WTC11 (cell line): Measurements from ENCODE around the gene PREX1. TPM values are rescaled to one million over a fixed set of nuclear protein-coding genes. Genes with fewer than 3 reads are reported as not detected.

Experiments used
- ATAC-seq: fragments of 200-7000 bp; cut with Tn5 transposase; 2 replicates; pipeline ENCODE4 v1.10.0; 2021; ENCODE audit warnings: mild to moderate bottlenecking, moderate library complexity
- CTCF ChIA-PET: fragments of 300-600 bp; sonication (Branson Sonifier 250); formaldehyde crosslinking; loops from one replicate; lab custom pipeline; 2021; ENCODE audit warnings: antibody characterized with exemption; lab: Charles Lee
- POLR2A ChIA-PET: fragments of 350-600 bp; sonication (Branson Sonifier 250); formaldehyde crosslinking; loops from one replicate; lab custom pipeline; 2021; ENCODE audit warnings: antibody characterized with exemption; lab: Charles Lee
- DNase-seq: peaks from one replicate; pipeline ENCODE4 v3.0.0; 2021; ENCODE audit warnings: low spot score
- H3K27ac Mint-ChIP-seq: 2 replicates; pipeline ENCODE4 v1.8.0; 2021; ENCODE audit warnings: mixed read lengths
- H3K27me3 Mint-ChIP-seq: 2 replicates; pipeline ENCODE4 v1.8.0; 2021; ENCODE audit warnings: low read depth, mild to moderate bottlenecking, moderate library complexity, mixed read lengths
- H3K36me3 Mint-ChIP-seq: 2 replicates; pipeline ENCODE4 v1.8.0; 2021; ENCODE audit warnings: mixed read lengths
- H3K4me1 Mint-ChIP-seq: 2 replicates; pipeline ENCODE4 v1.8.0; 2022; ENCODE audit warnings: mixed read lengths
- H3K4me3 Mint-ChIP-seq: 2 replicates; pipeline ENCODE4 v1.8.0; 2021; ENCODE audit warnings: mild to moderate bottlenecking, moderate library complexity, mixed read lengths
- H3K9me3 Mint-ChIP-seq: 2 replicates; pipeline ENCODE4 v1.8.0; 2021; ENCODE audit warnings: mixed read lengths
- MYBL2 ChIP-seq: sonication (generic); formaldehyde crosslinking; IDR thresholded peaks from 2 replicates; pipeline ENCODE4 v1.8.1; 2023; ENCODE audit warnings: mild to moderate bottlenecking, moderate library complexity, missing genetic modification reagents
- NFATC4 ChIP-seq: fragments of 250-450 bp; sonication (Bioruptor Pico); IDR thresholded peaks from 2 replicates; pipeline ENCODE4 v1.9.0; 2021; ENCODE audit warnings: mild to moderate bottlenecking
- PRRX2 ChIP-seq: fragments of 250-450 bp; sonication (Bioruptor Pico); IDR thresholded peaks from 2 replicates; pipeline ENCODE4 v1.8.0; 2021; ENCODE audit warnings: mild to moderate bottlenecking
- RELA ChIP-seq: sonication (generic); formaldehyde crosslinking; IDR thresholded peaks from 2 replicates; pipeline ENCODE4 v1.8.1; 2022; ENCODE audit warnings: missing genetic modification reagents, mild to moderate bottlenecking, borderline replicate concordance
- TEAD1 ChIP-seq: sonication (generic); formaldehyde crosslinking; IDR thresholded peaks from 2 replicates; pipeline ENCODE4 v1.8.0; 2022; ENCODE audit warnings: mild to moderate bottlenecking, missing genetic modification reagents
- TP53 ChIP-seq: sonication (generic); formaldehyde crosslinking; IDR thresholded peaks from 2 replicates; pipeline ENCODE4 v1.8.1; 2023; ENCODE audit warnings: mild to moderate bottlenecking, missing genetic modification reagents
- ZNF138 ChIP-seq: sonication (generic); formaldehyde crosslinking; conservative IDR thresholded peaks from 2 replicates; pipeline ENCODE4 v1.8.1; 2022; ENCODE audit warnings: mild to moderate bottlenecking, moderate library complexity, missing genetic modification reagents
- ZNF671 ChIP-seq: fragments of 250-450 bp; sonication (Bioruptor Pico); IDR thresholded peaks from 2 replicates; pipeline ENCODE4 v1.8.0; 2021; ENCODE audit warnings: mild to moderate bottlenecking
- total RNA-seq: library from RNA; stranded (reverse); gene quantifications from 3 replicates; pipeline ENCODE4 v1.2.3, GENCODE V29; 2021
- TF ChIP-seq, protein P1 (sequence below): sonication (generic); formaldehyde crosslinking; IDR thresholded peaks from 2 replicates; pipeline ENCODE4 v1.8.0; 2022; ENCODE audit warnings: mild to moderate bottlenecking, missing genetic modification reagents
- TF ChIP-seq, protein P2 (sequence below): fragments of 250-450 bp; sonication (Bioruptor Pico); IDR thresholded peaks from 2 replicates; pipeline ENCODE4 v1.9.0; 2021; ENCODE audit warnings: mild to moderate bottlenecking, borderline replicate concordance
- TF ChIP-seq, protein P3 (sequence below): sonication (generic); formaldehyde crosslinking; IDR thresholded peaks from 2 replicates; pipeline ENCODE4 v1.8.1; 2022; ENCODE audit warnings: mild to moderate bottlenecking, moderate library complexity, missing genetic modification reagents
- TF ChIP-seq, protein P4 (sequence below): sonication (generic); formaldehyde crosslinking; IDR thresholded peaks from 2 replicates; pipeline ENCODE4 v1.8.1; 2022; ENCODE audit warnings: missing genetic modification reagents, borderline replicate concordance
- TF ChIP-seq, protein P5 (sequence below): fragments of 250-450 bp; sonication (Bioruptor Pico); IDR thresholded peaks from 2 replicates; pipeline ENCODE4 v1.9.0; 2021; ENCODE audit warnings: mild to moderate bottlenecking
- TF ChIP-seq, protein P6 (sequence below): fragments of 250-450 bp; sonication (Bioruptor Pico); IDR thresholded peaks from 2 replicates; pipeline ENCODE4 v1.9.0; 2021; ENCODE audit warnings: mild to moderate bottlenecking
- TF ChIP-seq, protein P7 (sequence below): sonication (generic); formaldehyde crosslinking; IDR thresholded peaks from 2 replicates; pipeline ENCODE4 v1.8.0; 2023; ENCODE audit warnings: missing genetic modification reagents
- TF ChIP-seq, protein P8 (sequence below): fragments of 250-450 bp; sonication (Bioruptor Pico); IDR thresholded peaks from 2 replicates; pipeline ENCODE4 v2.1.2; 2022; ENCODE audit warnings: mild to moderate bottlenecking, moderate library complexity

PREX1 gene
- total RNA-seq, 1 experiment from 2014 or later: 17.3 TPM

DNA sequence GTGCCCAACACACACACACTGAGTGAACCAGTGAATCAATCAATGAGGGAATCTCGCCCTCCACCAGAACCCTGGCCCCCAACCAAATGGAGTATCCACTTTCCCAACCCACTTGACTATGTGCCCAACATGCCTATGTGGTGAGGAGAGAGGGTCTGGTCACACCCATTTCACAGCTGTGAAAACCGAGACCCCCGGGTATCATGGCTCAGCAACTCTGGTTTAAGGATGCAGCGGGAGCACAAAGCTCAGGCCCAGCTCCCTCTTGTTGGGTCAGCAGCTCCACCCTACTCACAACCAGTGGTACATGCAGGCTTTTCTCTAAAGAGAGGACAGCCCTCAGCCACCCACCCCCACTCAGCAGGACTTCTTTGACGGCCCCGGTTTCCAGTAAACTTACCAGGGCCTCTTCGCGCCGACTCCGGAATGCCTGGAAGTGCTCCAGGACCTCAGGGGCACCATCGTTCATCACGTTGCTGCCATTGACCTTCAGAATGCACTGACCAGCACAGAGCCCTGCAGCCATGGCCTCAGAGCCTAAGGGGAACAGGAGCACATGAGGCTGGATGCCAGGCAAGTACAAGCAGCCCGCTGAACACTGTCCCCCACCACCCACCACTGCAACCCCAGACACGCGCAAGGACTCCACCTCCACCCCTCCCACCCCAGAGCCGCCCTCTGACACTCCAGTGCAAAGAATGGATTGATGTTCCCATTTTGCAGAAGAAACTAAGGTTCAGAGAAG is 174.7 kb downstream of the PREX1 start:
- Mint-ChIP-seq H3K27me3 (no peaks in the 10 kb centered on the region), H3K9me3 (no peaks in the 10 kb centered on the region), H3K27ac (no peak overlapping the region), H3K4me1 (0 out of 2 replicates have a peak, but pooled peaks cover 4% of the 10 kb centered on the region), H3K36me3 (peaks cover 6% of the 10 kb centered on the region; the same call in 1 of the 2 replicates), H3K4me3 (no peak overlapping the region)
- TF ChIP-seq, protein P1, sequence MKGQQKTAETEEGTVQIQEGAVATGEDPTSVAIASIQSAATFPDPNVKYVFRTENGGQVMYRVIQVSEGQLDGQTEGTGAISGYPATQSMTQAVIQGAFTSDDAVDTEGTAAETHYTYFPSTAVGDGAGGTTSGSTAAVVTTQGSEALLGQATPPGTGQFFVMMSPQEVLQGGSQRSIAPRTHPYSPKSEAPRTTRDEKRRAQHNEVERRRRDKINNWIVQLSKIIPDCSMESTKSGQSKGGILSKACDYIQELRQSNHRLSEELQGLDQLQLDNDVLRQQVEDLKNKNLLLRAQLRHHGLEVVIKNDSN: no peak
- TF ChIP-seq, protein P2, sequence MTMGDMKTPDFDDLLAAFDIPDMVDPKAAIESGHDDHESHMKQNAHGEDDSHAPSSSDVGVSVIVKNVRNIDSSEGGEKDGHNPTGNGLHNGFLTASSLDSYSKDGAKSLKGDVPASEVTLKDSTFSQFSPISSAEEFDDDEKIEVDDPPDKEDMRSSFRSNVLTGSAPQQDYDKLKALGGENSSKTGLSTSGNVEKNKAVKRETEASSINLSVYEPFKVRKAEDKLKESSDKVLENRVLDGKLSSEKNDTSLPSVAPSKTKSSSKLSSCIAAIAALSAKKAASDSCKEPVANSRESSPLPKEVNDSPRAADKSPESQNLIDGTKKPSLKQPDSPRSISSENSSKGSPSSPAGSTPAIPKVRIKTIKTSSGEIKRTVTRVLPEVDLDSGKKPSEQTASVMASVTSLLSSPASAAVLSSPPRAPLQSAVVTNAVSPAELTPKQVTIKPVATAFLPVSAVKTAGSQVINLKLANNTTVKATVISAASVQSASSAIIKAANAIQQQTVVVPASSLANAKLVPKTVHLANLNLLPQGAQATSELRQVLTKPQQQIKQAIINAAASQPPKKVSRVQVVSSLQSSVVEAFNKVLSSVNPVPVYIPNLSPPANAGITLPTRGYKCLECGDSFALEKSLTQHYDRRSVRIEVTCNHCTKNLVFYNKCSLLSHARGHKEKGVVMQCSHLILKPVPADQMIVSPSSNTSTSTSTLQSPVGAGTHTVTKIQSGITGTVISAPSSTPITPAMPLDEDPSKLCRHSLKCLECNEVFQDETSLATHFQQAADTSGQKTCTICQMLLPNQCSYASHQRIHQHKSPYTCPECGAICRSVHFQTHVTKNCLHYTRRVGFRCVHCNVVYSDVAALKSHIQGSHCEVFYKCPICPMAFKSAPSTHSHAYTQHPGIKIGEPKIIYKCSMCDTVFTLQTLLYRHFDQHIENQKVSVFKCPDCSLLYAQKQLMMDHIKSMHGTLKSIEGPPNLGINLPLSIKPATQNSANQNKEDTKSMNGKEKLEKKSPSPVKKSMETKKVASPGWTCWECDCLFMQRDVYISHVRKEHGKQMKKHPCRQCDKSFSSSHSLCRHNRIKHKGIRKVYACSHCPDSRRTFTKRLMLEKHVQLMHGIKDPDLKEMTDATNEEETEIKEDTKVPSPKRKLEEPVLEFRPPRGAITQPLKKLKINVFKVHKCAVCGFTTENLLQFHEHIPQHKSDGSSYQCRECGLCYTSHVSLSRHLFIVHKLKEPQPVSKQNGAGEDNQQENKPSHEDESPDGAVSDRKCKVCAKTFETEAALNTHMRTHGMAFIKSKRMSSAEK (CRISPR knock-in tag): no peak
- TF ChIP-seq ZNF671 (CRISPR knock-in tag) (no peak), TP53 (no peak), NFATC4 (CRISPR knock-in tag) (no peak), ZNF138 (CRISPR knock-in tag) (no peak), TEAD1 (CRISPR knock-in tag) (no peak), RELA (CRISPR knock-in tag) (no peak), MYBL2 (CRISPR knock-in tag) (no peak), PRRX2 (no peak)
- TF ChIP-seq, protein P3, sequence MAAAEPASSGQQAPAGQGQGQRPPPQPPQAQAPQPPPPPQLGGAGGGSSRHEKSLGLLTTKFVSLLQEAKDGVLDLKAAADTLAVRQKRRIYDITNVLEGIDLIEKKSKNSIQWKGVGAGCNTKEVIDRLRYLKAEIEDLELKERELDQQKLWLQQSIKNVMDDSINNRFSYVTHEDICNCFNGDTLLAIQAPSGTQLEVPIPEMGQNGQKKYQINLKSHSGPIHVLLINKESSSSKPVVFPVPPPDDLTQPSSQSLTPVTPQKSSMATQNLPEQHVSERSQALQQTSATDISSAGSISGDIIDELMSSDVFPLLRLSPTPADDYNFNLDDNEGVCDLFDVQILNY: no peak
- TF ChIP-seq, protein P4, sequence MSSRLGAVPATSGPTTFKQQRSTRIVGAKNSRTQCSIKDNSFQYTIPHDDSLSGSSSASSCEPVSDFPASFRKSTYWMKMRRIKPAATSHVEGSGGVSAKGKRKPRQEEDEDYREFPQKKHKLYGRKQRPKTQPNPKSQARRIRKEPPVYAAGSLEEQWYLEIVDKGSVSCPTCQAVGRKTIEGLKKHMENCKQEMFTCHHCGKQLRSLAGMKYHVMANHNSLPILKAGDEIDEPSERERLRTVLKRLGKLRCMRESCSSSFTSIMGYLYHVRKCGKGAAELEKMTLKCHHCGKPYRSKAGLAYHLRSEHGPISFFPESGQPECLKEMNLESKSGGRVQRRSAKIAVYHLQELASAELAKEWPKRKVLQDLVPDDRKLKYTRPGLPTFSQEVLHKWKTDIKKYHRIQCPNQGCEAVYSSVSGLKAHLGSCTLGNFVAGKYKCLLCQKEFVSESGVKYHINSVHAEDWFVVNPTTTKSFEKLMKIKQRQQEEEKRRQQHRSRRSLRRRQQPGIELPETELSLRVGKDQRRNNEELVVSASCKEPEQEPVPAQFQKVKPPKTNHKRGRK (CRISPR knock-in tag): no peak
- TF ChIP-seq, protein P5, sequence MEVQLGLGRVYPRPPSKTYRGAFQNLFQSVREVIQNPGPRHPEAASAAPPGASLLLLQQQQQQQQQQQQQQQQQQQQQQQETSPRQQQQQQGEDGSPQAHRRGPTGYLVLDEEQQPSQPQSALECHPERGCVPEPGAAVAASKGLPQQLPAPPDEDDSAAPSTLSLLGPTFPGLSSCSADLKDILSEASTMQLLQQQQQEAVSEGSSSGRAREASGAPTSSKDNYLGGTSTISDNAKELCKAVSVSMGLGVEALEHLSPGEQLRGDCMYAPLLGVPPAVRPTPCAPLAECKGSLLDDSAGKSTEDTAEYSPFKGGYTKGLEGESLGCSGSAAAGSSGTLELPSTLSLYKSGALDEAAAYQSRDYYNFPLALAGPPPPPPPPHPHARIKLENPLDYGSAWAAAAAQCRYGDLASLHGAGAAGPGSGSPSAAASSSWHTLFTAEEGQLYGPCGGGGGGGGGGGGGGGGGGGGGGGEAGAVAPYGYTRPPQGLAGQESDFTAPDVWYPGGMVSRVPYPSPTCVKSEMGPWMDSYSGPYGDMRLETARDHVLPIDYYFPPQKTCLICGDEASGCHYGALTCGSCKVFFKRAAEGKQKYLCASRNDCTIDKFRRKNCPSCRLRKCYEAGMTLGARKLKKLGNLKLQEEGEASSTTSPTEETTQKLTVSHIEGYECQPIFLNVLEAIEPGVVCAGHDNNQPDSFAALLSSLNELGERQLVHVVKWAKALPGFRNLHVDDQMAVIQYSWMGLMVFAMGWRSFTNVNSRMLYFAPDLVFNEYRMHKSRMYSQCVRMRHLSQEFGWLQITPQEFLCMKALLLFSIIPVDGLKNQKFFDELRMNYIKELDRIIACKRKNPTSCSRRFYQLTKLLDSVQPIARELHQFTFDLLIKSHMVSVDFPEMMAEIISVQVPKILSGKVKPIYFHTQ (CRISPR knock-in tag): no peak
- TF ChIP-seq, protein P6, sequence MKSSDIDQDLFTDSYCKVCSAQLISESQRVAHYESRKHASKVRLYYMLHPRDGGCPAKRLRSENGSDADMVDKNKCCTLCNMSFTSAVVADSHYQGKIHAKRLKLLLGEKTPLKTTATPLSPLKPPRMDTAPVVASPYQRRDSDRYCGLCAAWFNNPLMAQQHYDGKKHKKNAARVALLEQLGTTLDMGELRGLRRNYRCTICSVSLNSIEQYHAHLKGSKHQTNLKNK: no peak
- TF ChIP-seq, protein P7, sequence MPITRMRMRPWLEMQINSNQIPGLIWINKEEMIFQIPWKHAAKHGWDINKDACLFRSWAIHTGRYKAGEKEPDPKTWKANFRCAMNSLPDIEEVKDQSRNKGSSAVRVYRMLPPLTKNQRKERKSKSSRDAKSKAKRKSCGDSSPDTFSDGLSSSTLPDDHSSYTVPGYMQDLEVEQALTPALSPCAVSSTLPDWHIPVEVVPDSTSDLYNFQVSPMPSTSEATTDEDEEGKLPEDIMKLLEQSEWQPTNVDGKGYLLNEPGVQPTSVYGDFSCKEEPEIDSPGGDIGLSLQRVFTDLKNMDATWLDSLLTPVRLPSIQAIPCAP (CRISPR knock-in tag): no peak
- TF ChIP-seq, protein P8, sequence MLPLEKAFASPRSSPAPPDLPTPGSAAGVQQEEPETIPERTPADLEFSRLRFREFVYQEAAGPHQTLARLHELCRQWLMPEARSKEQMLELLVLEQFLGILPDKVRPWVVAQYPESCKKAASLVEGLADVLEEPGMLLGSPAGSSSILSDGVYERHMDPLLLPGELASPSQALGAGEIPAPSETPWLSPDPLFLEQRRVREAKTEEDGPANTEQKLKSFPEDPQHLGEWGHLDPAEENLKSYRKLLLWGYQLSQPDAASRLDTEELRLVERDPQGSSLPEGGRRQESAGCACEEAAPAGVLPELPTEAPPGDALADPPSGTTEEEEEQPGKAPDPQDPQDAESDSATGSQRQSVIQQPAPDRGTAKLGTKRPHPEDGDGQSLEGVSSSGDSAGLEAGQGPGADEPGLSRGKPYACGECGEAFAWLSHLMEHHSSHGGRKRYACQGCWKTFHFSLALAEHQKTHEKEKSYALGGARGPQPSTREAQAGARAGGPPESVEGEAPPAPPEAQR: no peak
- CTCF ChIA-PET: no interaction called here
- POLR2A ChIA-PET: no interaction called here
- no peak for DNase-seq
- ATAC-seq: no peak
